K562 (cell line): ENCODE data around the gene BTBD2. TPM values are rescaled to one million over a fixed set of nuclear protein-coding genes. Genes with fewer than 3 reads are reported as not detected.
A peak's percentile ranks its signal among the peaks of the same experiment; 100 is the strongest.

Source experiments
- CHD1 ChIP-seq: fragments of 200-600 bp; sonication (generic); IDR thresholded peaks from one replicate; pipeline ENCODE4 v1.6.1; 2012; ENCODE audit warnings: mild to moderate bottlenecking, moderate library complexity, low read length, inconsistent platforms
- ETV6 ChIP-seq, 3 experiments: fragments of 150-350 bp in 1 of 3; sonication (generic) in 1 of 3; formaldehyde crosslinking in 1 of 3; IDR thresholded peaks; 2 replicates each; pipeline versions ENCODE4 v1.6.1 to v1.8.0; 2014 to 2022; ENCODE audit warnings: borderline replicate concordance in 2 of 3, low read depth in 2 of 3, antibody characterized with exemption in 1 of 3, low read length in 1 of 3, mild to moderate bottlenecking in 1 of 3, missing genetic modification reagents in 1 of 3
- KLF10 ChIP-seq: fragments of 250-450 bp; sonication (Bioruptor Pico); IDR thresholded peaks from 2 replicates; pipeline ENCODE4 v1.6.1; 2021; ENCODE audit warnings: matching md5 sums
- PURB ChIP-seq: sonication (generic); formaldehyde crosslinking; IDR thresholded peaks from 2 replicates; pipeline ENCODE4 v1.9.0; 2021; ENCODE audit warnings: low read depth, mild to moderate bottlenecking, missing genetic modification reagents
- polyA plus RNA-seq, 8 experiments: library from polyadenylated mRNA; depleted of rRNA in 4 of 8; stranded (reverse) in 5 of 8; unstranded in 3 of 8; fragments of >200 nt; fragmentation: Nextera tagmentation in 2 of 8; fragmentation: Illumina TruSeq in 1 of 8; extraction: Ambion mirVana in 2 of 8; extraction: Trizol in 1 of 8; gene quantifications; 2 replicates each; pipeline versions ENCODE4 v1.2.1 to v1.2.3, GENCODE V29; 2011 to 2014; ENCODE audit warnings: inconsistent platforms in 1 of 8, missing spikeins in 1 of 8
- total RNA-seq, 7 experiments: library from RNA; depleted of rRNA in 6 of 7; stranded (reverse); fragments of >200 nt in 6 of 7; fragmentation: Illumina TruSeq in 2 of 7; extraction: Trizol in 2 of 7; gene quantifications; 2 replicates each; pipeline versions ENCODE4 v1.2.1 to v1.2.3, GENCODE V29; 2011 to 2021; ENCODE audit warnings: low replicate concordance in 1 of 7
- TF ChIP-seq, protein P1 (sequence below): sonication (generic); formaldehyde crosslinking; IDR thresholded peaks from 2 replicates; pipeline ENCODE4 v1.8.0; 2022; ENCODE audit warnings: mild to moderate bottlenecking, missing genetic modification reagents
- TF ChIP-seq, protein P2 (sequence below): fragments of 200-800 bp; sonication (Bioruptor generic); IDR thresholded peaks from 2 replicates; pipeline ENCODE4 v1.6.1; 2016; ENCODE audit warnings: missing genetic modification characterization, missing compliant biosample characterization
- TF ChIP-seq, protein P3 (sequence below), 2 experiments: fragments of 450-650 bp in 1 of 2; sonication (generic) in 1 of 2; formaldehyde crosslinking in 1 of 2; IDR thresholded peaks in 1 of 2; conservative IDR thresholded peaks in 1 of 2; 2 replicates each; pipeline versions ENCODE4 v1.6.1 to v1.8.1; 2016 to 2023; ENCODE audit warnings: mild to moderate bottlenecking in 2 of 2, moderate library complexity in 2 of 2, inconsistent platforms in 1 of 2, missing genetic modification reagents in 1 of 2
- TF ChIP-seq, protein P4 (sequence below): fragments of 250-450 bp; sonication (Bioruptor Pico); IDR thresholded peaks from 2 replicates; pipeline ENCODE4 v1.5.0; 2020; ENCODE audit warnings: mild to moderate bottlenecking
- TF ChIP-seq, protein P5 (sequence below), 3 experiments: IDR thresholded peaks in 2 of 3; conservative IDR thresholded peaks in 1 of 3; 2 replicates each; pipeline ENCODE4 v1.5.1; 2011 to 2012; ENCODE audit warnings: low read length in 3 of 3, mild to moderate bottlenecking in 3 of 3, control low read depth in 2 of 3, improper control_type of control experiment in 1 of 3, inconsistent platforms in 1 of 3, low read depth in 1 of 3, mixed read lengths in 1 of 3, moderate library complexity in 1 of 3; ENCODE audit not compliant: insufficient read depth in 2 of 3

The BTBD2 gene
- total and polyA plus RNA-seq, 9 of the 15 experiments (the other 6 are each of a cell fraction or from before 2014, with no cell fraction given): 0.10 to 15.6 (median 6.9) TPM

DNA sequence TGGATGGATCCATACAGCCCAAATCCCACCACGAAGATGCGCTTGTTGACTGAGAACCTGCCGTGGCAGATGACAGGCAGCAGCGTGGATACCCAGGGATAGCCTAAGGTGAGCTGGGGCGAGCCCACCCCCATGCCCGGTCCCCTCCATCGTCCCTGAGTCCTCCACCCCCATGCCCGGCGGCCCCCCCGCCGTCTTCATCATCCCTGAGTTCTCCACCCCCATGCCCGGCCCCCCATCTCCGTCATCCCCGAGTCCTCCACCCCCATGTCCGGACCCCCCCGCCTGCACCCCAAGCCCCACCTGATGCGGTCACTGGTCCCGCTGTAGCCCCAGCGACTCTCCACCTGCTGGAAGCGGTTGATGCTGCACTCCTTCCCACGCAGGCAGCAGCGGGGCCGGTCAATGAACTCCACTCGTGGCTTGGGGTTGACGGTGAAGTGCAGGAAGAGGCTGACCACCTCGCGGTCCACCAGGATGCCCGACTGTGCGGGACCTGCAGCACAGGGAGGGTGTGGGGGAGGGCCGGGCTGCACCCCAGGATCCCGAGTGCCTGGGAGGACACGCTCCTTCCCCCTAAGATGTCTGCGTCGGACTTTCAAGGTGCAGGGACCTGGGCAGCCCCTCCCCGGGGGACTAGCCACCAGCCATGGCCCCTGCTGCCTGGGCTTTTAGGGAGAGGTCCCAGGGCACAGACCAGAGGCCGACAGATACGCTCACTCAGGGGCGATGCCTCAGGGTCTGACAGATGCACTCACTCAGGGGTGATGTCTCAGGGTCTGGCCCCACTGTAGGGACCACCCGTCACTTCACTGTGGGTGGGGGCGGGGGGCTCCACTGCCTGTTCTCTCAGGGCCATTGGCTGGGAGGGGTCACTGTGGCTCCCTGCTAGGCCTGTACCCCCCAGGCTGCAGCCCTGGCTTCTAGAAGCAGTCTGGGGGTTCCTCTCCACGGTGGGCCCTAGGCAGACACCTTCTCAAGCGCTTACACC lies 28.0 kb downstream of the BTBD2 start (continued):
- TF ChIP-seq, protein P1, sequence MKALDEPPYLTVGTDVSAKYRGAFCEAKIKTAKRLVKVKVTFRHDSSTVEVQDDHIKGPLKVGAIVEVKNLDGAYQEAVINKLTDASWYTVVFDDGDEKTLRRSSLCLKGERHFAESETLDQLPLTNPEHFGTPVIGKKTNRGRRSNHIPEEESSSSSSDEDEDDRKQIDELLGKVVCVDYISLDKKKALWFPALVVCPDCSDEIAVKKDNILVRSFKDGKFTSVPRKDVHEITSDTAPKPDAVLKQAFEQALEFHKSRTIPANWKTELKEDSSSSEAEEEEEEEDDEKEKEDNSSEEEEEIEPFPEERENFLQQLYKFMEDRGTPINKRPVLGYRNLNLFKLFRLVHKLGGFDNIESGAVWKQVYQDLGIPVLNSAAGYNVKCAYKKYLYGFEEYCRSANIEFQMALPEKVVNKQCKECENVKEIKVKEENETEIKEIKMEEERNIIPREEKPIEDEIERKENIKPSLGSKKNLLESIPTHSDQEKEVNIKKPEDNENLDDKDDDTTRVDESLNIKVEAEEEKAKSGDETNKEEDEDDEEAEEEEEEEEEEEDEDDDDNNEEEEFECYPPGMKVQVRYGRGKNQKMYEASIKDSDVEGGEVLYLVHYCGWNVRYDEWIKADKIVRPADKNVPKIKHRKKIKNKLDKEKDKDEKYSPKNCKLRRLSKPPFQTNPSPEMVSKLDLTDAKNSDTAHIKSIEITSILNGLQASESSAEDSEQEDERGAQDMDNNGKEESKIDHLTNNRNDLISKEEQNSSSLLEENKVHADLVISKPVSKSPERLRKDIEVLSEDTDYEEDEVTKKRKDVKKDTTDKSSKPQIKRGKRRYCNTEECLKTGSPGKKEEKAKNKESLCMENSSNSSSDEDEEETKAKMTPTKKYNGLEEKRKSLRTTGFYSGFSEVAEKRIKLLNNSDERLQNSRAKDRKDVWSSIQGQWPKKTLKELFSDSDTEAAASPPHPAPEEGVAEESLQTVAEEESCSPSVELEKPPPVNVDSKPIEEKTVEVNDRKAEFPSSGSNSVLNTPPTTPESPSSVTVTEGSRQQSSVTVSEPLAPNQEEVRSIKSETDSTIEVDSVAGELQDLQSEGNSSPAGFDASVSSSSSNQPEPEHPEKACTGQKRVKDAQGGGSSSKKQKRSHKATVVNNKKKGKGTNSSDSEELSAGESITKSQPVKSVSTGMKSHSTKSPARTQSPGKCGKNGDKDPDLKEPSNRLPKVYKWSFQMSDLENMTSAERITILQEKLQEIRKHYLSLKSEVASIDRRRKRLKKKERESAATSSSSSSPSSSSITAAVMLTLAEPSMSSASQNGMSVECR: no peak
- TF ChIP-seq CHD1 (no peak), ETV6 (IDR thresholded peaks at IDR 0.05; ENCODE audit: borderline replicate concordance in 1 of 2, low read depth in 2 of 2, low read length in 1 of 2) (no peak), ETV6 (CRISPR knock-in tag; IDR thresholded peaks at IDR 0.05; ENCODE audit: borderline replicate concordance) (no peak), KLF10 (CRISPR knock-in tag) (no peak), PURB (no peak)
- TF ChIP-seq, protein P2, sequence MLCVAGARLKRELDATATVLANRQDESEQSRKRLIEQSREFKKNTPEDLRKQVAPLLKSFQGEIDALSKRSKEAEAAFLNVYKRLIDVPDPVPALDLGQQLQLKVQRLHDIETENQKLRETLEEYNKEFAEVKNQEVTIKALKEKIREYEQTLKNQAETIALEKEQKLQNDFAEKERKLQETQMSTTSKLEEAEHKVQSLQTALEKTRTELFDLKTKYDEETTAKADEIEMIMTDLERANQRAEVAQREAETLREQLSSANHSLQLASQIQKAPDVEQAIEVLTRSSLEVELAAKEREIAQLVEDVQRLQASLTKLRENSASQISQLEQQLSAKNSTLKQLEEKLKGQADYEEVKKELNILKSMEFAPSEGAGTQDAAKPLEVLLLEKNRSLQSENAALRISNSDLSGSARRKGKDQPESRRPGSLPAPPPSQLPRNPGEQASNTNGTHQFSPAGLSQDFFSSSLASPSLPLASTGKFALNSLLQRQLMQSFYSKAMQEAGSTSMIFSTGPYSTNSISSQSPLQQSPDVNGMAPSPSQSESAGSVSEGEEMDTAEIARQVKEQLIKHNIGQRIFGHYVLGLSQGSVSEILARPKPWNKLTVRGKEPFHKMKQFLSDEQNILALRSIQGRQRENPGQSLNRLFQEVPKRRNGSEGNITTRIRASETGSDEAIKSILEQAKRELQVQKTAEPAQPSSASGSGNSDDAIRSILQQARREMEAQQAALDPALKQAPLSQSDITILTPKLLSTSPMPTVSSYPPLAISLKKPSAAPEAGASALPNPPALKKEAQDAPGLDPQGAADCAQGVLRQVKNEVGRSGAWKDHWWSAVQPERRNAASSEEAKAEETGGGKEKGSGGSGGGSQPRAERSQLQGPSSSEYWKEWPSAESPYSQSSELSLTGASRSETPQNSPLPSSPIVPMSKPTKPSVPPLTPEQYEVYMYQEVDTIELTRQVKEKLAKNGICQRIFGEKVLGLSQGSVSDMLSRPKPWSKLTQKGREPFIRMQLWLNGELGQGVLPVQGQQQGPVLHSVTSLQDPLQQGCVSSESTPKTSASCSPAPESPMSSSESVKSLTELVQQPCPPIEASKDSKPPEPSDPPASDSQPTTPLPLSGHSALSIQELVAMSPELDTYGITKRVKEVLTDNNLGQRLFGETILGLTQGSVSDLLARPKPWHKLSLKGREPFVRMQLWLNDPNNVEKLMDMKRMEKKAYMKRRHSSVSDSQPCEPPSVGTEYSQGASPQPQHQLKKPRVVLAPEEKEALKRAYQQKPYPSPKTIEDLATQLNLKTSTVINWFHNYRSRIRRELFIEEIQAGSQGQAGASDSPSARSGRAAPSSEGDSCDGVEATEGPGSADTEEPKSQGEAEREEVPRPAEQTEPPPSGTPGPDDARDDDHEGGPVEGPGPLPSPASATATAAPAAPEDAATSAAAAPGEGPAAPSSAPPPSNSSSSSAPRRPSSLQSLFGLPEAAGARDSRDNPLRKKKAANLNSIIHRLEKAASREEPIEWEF (CRISPR knock-in tag): no peak
- TF ChIP-seq, protein P3, sequence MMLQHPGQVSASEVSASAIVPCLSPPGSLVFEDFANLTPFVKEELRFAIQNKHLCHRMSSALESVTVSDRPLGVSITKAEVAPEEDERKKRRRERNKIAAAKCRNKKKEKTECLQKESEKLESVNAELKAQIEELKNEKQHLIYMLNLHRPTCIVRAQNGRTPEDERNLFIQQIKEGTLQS (IDR thresholded peaks at IDR 0.05): no peak
- TF ChIP-seq, protein P3 (CRISPR knock-in tag; conservative IDR thresholded peaks at IDR 0.05): no peak
- TF ChIP-seq, protein P4, sequence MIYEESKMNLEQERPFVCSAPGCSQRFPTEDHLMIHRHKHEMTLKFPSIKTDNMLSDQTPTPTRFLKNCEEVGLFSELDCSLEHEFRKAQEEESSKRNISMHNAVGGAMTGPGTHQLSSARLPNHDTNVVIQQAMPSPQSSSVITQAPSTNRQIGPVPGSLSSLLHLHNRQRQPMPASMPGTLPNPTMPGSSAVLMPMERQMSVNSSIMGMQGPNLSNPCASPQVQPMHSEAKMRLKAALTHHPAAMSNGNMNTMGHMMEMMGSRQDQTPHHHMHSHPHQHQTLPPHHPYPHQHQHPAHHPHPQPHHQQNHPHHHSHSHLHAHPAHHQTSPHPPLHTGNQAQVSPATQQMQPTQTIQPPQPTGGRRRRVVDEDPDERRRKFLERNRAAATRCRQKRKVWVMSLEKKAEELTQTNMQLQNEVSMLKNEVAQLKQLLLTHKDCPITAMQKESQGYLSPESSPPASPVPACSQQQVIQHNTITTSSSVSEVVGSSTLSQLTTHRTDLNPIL (CRISPR knock-in tag): no peak
- TF ChIP-seq, protein P5, sequence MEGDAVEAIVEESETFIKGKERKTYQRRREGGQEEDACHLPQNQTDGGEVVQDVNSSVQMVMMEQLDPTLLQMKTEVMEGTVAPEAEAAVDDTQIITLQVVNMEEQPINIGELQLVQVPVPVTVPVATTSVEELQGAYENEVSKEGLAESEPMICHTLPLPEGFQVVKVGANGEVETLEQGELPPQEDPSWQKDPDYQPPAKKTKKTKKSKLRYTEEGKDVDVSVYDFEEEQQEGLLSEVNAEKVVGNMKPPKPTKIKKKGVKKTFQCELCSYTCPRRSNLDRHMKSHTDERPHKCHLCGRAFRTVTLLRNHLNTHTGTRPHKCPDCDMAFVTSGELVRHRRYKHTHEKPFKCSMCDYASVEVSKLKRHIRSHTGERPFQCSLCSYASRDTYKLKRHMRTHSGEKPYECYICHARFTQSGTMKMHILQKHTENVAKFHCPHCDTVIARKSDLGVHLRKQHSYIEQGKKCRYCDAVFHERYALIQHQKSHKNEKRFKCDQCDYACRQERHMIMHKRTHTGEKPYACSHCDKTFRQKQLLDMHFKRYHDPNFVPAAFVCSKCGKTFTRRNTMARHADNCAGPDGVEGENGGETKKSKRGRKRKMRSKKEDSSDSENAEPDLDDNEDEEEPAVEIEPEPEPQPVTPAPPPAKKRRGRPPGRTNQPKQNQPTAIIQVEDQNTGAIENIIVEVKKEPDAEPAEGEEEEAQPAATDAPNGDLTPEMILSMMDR (IDR thresholded peaks at IDR 0.05 in 2 of 3, conservative IDR thresholded peaks at IDR 0.05 in 1 of 3; ENCODE audit: insufficient read depth in 2 of 3, low read depth in 1 of 3, low read length in 3 of 3): 0 out of 6 replicates have a peak, but pooled peaks of 1 of the 3 experiments have one; percentile 15
